Measurements from ENCODE around the gene NFKBIL1. TPM values are rescaled to one million over a fixed set of nuclear protein-coding genes. Genes with fewer than 3 reads are reported as not detected.
A peak's percentile ranks its signal among the peaks of the same experiment; 100 is the strongest.

Gene NFKBIL1
- total RNA-seq, 1 donor from 2014 or later, result 9.5 TPM

GRCh38 chr6:31557443-31558317 lies 10.3 kb downstream of the NFKBIL1 start:
- DNase-seq (ENCODE audit: low spot score), result no peak
- intact Hi-C loops (cut with DNase I), result no loop called here

GRCh38 chr6:31558318-31558625 lies 10.9 kb downstream of the NFKBIL1 start:
- intact Hi-C loops (cut with DNase I), result no loop called here
- DNase-seq (ENCODE audit: low spot score), result no peak

GRCh38 chr6:31558631-31559500 lies 11.5 kb downstream of the NFKBIL1 start:
- peak; percentile 83 for DNase-seq (ENCODE audit: low spot score)

GRCh38 chr6:31559606-31559957 lies 12.2 kb downstream of the NFKBIL1 start:
- intact Hi-C loops (cut with DNase I), result no loop called here
- no peak for DNase-seq (ENCODE audit: low spot score)

More at GRCh38 chr6:31558631-31559500, 11.5 kb downstream of the NFKBIL1 start:
- intact Hi-C loops (cut with DNase I), result no loop called here

- intact Hi-C loops (cut with DNase I), result no loop called here
- DNase-seq (ENCODE audit: low spot score), result peak; percentile 90
Observed at GRCh38 chr6:31559958-31560696, 12.7 kb downstream of the NFKBIL1 start.

- DNase-seq (ENCODE audit: low spot score), result no peak
- intact Hi-C loops (cut with DNase I), result no loop called here
Observed at GRCh38 chr6:31560697-31561058, 13.3 kb downstream of the NFKBIL1 start.

GRCh38 chr6:31567531-31568370 lies 20.3 kb downstream of the NFKBIL1 start:
- DNase-seq (ENCODE audit: low spot score), result no peak
- intact Hi-C loops (cut with DNase I), result no loop called here

GRCh38 chr6:31568537-31568961 lies 21.1 kb downstream of the NFKBIL1 start:
- DNase-seq (ENCODE audit: low spot score), result no peak
- intact Hi-C loops (cut with DNase I), result no loop called here

- DNase-seq (ENCODE audit: low spot score), result no peak
- intact Hi-C loops (cut with DNase I), result no loop called here
Observed at GRCh38 chr6:31569861-31570536, 22.6 kb downstream of the NFKBIL1 start.

GRCh38 chr6:31572041-31572911 lies 24.9 kb downstream of the NFKBIL1 start, which contains the start of gene LTA:
LTA (plus strand) TSS chr6:31572289; CDS start chr6:31572743, 454 bp downstream.
- DNase-seq (ENCODE audit: low spot score), result no peak
- intact Hi-C loops (cut with DNase I), result no loop called here

GRCh38 chr6:31573239-31574105 lies 26.1 kb downstream of the NFKBIL1 start:
- DNase-seq (ENCODE audit: low spot score), result no peak
- intact Hi-C loops (cut with DNase I), result no loop called here

- DNase-seq (ENCODE audit: low spot score), result no peak
- intact Hi-C loops (cut with DNase I), result no loop called here
Observed at GRCh38 chr6:31574106-31575061, 27.0 kb downstream of the NFKBIL1 start.

- no peak for DNase-seq (ENCODE audit: low spot score)
- intact Hi-C loops (cut with DNase I), result no loop called here
Observed at GRCh38 chr6:31575335-31575901, 28.0 kb downstream of the NFKBIL1 start, which contains the start of gene TNF. TNF (plus strand) TSS chr6:31575565; CDS start chr6:31575742, 177 bp downstream.

GRCh38 chr6:31575952-31576685 lies 28.7 kb downstream of the NFKBIL1 start:
- intact Hi-C loops (cut with DNase I), result no loop called here
- DNase-seq (ENCODE audit: low spot score), result no peak

Data from cardiac septum (tissue), 1 donor.